HG03442 (cell line): Measurements from ENCODE around the gene CRB3.
"Not testable (repeated sequence)": the region's sequence is repeated elsewhere in the genome, so short reads cannot be mapped to it uniquely, and the experiment has no call there.

ENCODE experiments used
- ATAC-seq: cut with Tn5 transposase; IDR thresholded peaks from one replicate; pipeline ENCODE4 v1.9.1; 2021; ENCODE audit warnings: mild to moderate bottlenecking, moderate library complexity; ENCODE audit not compliant: unreplicated experiment

CRB3 gene

DNA sequence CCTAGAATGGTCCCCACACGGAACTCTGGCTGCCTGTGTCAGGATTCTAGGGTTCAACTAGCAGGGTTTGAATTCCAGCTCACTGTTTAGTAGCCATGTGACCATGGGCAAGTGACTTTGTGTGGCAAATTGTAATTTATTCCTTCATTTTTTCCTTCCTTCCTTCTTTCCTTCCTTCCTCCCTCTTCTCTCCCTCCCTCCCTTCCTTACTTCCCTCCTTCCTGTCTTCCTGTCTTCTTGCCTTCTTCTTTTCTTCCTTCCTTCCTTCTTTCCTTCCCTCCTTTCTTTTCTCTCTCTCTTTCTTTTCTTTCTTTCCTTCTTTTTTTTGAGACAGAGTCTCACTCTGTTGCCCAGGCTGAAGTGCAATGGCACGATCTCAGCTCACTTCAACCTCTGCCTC lies 26.1 kb downstream of the CRB3 start:
- ATAC-seq: no peak

DNA sequence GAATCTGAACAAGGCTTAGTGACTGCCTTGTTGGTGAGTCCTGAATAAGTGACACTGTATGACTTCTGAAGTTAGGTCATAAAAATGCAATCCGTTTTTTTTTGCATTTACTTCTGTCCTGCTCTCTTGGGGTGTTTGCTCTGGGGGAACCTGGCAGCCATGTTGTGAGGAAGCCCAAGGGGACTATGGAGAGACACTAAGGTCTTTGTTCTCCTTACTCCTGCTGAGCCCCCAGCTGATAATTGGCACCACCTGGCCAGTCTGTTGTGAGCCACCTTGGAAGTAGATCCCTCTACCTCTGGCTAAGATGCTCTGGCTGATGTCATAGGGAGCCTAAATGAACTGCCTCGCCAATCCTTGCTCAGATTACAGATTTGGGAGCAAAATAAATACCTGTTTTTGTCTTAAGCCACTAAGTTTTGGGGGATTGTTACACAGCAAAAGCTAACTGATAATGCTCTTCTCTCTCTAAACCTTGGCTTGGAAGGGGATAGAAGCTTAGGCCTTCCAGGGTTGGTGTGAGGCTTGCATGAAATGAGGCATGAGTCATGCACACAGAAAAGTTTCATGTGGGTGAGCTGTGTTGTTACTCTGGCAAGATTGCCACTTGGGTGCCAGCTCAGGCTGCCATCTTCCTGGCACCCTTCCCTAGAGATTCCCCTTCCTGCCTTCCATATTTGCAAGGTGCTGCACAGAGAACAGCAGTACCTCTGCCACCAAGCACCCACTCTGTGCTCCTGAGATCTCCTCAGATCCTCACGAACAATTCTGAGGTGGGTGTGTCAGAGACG lies 27.9 kb downstream of the CRB3 start:
- no peak for ATAC-seq

DNA sequence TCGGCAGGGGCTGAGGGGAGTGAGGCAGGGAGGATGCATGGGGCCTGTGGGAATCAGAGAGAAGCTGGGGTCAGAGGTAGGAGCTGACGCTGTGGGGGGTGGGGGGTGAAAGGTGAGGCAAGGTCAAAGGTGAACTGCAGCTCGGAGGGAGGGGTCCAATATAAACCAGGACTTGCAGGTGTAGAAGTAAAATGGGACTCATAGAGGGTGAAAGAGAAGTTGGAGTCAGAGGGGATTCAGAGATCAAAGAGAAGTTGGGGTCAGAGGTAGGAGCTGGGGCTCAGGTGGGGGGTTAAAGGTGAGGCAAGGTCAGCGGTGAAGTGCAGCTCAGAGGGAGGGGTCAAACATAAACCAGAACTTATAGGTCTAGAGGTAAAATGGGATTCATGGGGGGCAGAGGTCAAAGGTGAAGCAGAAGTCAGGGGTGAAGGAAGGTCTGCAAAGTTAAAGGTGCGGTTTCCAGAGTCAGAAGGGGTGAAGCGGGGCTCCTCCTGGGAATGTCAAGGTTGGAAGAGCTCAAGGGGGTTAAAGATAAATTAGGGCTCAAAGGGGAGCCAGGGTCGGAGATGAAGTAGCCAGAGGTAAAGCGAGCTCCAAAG lies 30.5 kb downstream of the CRB3 start:
- ATAC-seq: no peak

DNA sequence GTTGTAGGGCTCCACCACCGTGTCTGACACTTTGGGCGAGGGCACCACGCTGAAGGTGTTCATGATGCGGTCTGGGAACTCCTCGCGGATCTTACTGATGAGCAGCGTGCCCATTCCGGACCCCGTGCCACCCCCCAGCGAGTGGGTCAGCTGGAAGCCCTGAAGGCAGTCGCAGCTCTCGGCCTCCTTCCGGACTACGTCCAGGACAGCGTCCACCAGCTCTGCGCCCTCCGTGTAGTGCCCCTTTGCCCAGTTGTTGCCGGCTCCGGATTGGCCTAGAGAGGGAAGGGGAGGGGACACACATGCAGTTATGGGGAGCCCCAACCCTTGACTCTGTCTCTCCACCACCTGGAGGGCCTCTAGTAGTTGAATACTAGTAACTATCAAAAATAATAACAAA lies 31.9 kb downstream of the CRB3 start:
- ATAC-seq: no peak

DNA sequence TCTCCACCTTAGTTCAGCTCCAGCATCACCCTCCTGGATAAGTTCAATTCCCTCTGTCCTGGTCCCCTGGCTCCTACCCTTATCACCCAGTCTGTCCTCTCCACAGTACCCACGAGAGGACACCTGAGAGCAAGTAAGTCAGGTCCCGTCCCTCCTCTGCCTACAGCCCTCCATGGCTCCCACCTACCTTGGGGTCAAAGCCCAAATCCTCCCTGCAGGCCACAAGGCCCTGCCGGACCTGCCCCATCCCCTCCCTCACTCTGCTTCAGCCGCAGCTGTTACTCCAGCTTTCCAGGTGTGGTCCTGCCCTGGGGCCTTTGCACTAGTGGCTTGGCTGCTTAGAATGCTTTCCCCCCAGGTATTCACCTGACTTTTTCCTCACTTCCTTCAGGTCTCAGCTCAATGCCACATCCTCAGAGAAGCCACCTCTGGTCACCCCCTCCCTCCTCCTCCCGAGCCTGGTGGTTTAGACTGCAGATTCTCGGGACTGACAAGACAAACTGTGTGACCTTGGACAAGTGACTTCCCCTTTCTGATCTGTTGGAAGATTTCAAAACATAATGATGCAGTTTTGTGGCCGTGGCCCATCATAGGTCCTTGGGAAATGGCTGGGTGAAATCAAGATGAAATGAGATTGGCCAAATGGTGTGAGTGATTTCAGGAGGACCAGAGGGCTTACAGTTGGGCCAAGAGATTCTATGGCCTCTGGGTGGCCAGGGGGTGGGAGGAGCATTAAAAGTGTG lies 34.4 kb downstream of the CRB3 start:
- no peak for ATAC-seq

DNA sequence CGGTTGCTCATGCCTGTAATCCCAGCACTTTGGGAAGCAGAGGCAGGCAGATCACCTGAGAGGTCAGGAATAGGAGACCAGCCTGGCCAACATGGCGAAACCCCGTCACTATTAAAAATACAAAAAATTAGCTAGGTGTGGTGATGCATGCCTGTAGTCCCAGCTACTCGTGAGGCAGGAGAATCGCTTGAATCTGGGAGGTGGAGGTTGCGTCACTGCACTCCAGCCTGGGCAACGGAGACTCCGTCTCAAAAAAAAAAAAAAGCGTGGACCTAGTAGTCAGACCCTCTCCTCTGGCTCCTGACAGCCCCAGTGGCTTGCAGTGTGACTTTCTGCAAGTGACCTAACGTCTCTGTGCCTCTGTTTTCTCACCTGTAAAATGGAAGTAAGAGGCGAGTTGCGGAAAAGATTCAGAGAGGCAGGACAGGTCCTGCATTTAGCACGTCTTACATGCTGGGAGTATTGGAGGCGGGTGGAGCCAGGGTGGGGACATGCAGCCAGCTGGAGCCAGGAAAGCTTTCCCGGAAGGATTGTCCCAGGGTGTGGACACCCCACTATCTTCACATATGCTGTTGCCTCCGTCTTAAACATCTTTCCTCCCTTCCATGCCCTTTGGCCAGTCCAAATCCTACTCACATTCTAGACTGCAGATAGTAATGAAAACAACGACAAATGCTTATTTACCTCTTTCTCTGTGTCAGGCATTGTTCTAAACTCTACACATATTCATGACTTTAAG lies 35.1 kb downstream of the CRB3 start:
- no peak for ATAC-seq

DNA sequence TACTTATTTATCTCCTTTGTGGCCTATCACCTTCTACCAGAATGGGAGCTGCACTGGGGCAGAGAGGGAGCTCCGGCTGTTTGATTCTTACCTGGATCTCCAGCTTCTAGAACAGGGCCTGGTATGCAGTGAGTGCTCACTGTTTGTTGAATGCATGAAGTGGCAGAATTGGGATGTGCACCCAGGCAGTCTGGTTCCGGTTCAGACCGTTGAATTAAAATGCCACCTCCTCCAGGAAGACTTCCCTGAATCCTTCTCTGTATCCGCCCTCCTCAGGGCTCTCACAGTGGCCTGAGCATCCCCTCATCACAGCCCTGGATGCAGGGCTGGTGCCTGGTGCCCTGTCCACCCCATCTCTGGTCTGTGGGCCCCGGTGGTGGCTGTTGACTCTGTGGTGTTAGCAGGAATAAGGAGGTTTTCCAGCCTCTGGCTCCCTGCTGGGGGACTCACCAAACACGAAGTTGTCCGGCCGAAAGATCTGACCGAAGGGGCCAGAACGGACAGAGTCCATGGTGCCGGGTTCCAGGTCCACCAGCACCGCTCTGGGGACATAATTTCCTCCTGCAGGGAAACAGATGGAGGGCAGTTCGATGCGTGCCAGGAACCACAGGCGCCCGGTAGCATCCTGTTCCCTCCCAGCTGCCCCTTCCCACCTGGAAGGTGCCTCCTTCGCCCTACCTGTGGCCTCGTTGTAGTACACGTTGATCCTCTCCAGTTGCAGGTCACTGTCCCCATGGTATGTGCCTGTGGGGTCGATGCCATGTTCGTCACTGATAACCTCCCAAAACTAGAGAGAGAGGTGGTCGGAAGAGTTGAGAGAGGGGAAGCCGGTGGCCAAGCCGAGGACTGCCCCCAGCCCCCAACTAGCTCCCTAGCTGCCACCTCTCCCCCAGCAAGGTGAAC lies 37.0 kb downstream of the CRB3 start:
- no peak for ATAC-seq

DNA sequence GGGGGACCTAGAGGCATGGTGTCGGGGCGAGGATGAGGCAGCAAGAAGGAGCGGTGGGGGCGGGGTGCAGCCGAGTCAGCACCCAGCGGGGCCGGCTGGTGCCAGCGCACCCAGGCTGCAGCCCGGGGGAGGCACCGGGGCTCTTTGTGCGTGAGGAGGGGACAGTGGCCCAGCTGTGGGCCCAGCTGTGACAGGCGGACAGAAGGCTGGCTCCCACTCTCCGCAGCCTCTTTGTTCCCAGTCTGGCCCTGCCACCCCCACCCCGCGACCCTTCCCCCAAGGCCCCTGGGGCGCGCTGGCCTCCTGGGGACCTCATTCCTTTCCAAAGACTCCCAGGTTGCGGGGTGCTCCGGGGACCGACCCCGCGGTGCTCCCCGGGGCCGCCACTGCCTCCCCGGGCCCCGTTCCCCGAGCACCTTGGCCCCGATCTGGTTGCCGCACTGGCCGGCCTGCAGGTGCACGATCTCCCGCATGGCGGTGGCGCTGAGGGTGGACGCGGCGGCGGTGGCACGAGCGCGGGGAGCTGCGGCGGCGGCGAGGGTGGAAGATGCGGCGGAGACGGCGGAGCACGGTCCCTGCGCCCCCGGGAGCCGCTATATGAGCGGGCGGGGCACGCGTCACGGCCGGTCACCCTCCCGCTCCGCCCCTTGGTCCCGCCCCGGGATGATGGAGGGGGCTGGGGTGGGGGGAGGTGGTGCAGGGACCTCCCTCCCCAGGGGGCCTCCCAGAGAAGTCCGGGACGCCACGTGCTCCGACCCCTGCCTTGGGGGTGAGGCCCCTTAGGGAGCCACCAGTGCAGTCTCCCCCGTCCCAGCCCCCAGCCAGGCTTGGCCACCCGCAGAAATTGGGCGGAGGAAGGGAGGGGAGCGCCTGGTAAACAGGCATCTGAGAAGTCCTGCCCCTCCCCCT lies 37.9 kb downstream of the CRB3 start, which contains the start of gene TUBB4A:
Gene TUBB4A (minus strand): TSS at position 570 of the 909 bp plus-strand sequence. CDS start 97 bp downstream, at position 473.
- no peak for ATAC-seq

DNA sequence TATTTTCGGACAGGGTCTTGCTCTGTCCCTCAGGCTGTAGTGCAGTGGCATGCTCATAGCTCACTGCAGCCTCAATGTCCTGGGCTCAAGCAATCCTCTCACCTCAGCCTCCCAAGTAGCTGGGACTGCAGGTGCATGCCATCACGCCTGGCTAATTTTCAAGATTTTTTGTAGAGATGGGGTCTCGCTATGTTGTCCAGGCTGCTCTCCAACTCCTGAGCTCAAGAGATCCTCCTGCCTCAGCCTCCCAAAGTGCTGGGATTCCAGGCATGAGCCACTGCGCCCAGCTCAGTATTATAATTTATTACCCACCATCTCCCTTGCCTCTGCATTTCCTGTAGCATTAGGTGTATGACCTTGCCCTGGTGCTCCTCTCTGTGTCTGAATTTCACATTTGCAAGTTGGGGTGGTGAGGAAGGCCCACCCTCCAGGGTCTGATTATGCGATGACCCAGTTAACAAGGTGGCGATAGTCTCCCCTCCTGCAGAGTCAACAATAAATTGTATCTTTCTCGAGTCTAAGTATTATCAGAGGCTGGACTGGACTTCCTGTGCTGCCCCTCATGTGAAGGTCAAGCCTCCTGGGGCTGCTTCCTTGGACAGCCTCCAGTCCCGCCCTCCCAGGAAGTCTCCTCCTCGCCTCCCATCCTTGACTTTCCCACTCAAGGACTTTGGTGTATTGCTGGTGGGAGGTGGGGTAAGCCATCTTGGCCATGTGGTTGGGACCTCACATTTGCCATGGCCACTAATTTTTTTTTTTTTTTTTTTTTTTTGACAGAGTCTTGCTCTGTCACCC lies 39.5 kb downstream of the CRB3 start:
- ATAC-seq: no peak

DNA sequence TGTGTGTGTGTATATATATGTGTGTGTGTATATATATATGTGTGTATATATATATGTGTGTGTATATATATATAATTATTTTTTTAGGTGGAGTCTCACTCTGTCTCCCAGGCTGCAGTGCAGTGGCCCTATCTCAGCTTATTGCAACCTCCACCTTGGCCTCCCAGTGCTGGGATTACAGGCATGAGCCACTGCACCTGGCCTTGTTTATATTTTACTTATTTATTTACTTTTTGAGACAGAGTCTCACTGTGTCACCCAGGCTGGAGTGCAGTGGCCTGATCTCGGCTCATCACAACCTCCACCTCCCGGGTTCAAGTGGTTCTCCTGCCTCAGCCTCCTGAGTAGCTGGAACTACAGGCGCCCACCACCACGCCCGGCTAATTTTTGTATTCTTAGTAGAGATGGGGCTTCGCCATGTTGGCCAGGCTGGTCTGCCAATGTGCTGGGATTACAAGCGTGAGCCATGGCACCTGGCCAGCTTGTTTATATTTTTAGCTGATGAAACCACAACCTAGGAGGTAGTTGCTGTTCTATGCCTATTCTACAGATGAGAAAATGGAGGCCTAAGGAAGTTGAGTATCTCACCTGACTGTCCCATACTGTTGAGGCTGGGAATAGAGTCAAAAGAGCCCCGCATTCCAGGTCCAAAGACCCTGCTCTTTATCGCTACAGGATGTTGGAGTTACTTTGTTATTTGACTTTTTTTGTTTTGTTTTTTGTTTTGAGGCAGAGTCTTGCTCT lies 44.1 kb downstream of the CRB3 start:
- not testable (repeated sequence) for ATAC-seq

DNA sequence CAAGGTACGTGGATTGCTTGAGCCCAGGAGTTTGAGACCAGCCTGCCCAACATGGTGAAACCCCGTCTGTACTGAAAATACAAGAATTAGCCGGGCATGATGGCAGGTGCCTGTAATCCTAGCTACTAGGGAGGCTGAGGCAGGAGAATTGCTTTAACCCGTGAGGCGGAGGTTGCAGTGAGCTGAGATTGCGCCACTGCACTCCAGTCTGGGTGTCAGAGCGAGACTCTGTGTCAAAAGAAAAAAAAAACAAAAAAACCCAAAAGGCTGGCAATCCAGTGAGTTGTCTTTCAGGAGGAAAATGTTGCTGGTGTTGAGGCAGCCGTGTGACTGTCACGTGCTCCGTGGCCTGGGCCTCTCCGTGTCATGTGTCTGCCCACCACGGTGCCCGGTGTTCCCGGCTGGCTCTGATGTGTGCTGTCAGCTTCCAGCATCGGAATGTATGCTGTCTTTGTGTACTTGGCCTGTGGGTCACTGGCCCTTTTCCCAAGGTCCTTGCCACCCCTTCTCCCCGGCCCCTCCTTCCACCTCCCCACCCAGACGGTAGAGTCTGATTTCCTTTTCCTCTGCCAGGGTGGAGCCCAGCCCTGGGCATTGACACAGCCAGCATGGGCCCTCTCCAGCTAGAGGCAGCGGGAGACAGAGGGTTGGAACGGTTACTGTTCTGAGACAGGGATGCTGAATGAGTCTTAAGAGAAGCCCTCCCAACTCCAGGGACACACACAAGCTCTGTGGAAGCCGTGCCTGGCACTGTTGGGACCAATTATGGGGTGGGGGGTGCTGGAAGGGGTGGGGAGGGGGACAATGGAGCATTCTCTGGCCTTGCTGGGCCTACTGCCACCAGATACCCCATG lies 45.3 kb downstream of the CRB3 start:
- ATAC-seq: no peak

DNA sequence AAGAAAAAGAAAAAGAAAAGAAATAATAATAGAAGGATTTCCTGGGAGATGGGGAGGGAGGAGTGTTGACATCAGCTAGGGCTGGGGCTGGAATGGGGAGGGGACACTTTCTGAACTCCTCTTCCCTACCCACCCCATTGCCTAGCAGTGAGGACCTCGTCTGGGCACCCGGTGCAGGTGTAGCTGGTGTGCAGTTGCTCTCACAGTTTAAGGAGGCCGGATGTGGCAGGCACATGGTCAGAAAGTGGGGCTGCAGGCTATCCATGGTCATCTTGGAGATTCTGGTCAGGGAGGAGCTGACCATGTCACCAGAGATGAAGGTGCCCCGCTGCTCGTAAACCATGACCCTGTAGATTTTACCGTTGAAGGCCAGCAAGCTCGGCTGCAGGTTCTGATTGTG lies 46.5 kb downstream of the CRB3 start:
- no peak for ATAC-seq

DNA sequence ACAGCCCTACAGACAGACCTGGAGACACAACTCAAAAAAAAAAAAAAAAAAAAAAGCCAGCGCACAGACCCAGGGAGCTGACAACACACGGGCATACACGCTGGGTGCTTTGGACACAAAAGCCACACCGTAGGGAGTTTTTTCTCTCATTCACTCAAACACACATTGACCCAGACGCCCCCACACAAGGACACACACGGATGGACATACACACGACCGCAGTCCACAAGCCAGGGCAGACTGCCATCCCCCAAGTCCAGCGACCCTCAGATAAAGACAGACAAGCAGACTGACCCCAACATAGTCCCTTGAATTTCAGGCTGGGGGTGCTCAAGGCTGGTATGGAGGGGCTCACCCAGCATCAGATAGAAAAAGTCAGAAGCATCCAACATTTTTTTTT lies 50.0 kb downstream of the CRB3 start:
- no peak for ATAC-seq

DNA sequence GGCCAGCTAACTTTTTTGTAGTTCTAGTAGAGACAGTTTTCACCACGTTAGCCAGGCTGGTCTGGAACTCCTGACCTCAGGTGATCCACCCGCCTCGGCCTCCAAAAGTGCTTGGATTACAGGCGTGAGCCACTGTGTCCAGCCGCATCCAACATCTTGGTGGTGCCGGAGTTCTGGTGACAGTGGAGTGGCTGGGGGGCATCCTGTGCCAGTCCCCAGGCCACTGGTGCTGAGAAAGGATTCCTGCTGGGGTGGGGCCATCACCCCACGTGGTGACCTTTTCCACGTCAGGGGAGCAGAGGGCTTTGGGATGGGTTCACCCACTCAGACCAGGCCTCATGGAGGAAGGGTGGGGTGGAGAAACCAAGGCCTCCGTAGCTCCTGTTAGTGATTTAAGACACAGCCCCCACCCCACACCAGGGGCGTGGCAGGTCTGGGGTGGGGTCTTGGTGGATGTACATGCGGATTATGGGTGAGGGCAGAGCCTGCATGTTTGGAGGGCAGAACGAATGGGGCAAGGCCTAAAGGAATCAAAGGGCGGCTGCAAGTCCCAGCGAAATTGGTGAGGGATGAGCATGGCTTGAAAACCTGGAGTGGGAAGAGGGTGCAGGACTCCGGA lies 51.0 kb downstream of the CRB3 start:
- no peak for ATAC-seq

DNA sequence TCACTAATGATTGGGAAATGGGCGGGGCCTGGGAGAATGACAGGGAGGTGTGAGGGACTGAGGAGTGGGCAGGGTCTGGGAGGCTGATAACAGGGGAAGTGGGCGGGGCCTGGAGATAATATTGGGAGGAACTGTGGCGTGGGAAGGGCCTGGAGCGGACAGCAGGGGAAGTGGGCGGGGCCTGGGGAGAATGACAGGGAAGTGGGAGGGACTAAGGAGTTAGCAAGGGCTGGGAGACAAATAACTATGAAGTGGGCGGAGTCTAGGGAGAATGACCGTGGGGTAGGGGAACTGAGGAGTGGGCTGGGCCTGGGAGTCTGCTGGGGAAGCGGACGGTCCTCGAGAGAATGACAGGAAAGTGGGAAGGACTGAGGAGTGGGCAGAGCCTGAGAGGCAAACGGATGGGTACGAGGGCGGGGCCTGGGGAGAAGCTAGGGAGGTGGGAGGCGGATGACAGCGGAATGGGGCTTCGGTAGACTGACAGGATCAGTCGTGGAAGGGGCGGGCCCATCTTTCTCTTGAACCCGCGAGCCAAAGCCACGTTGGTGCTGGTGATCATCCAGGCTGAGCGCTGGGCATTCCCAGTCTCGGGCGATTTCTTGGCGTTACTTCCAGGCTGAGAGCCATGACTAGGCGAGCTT lies 52.1 kb downstream of the CRB3 start:
- ATAC-seq: no peak
